RPMI7951 (cell line): ENCODE measurements around the gene TMEM209. TPM values are rescaled to one million over a fixed set of nuclear protein-coding genes. Genes with fewer than 3 reads are reported as not detected.

Source experiments
- DNase-seq: peaks from one replicate; pipeline ENCODE4 v3.0.0-alpha.2; 2012; ENCODE audit warnings: low read depth
- total RNA-seq: library from RNA; depleted of rRNA; stranded (reverse); fragments of >200 nt; shearing (Covaris generic); gene quantifications from 2 replicates; pipeline ENCODE4 v1.2.3, GENCODE V29; 2014

Gene TMEM209
- total RNA-seq, 1 experiment from 2014 or later, result 26.7 TPM

GRCh38 chr7:130143986-130144311, 61.3 kb downstream of the TMEM209 start:
- no peak for DNase-seq

DNA sequence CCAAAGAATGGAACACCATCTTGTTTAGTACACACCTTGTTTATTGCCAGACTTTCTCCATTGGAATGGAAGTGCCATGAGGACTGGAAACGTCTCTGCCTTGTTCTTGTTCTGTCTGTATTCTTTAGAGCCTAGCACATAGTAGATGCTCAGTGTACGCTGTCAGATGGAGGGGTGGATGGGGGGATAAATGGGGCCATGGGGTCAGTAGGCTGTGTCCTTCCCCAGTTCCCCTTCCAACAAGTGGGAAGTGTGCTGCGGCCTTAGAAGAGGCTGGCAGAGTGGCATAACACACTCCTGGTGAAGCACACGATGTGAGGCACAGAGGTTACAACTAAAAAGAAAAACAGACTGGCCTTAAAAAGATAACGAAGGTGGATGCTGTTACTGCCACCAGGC, 61.9 kb downstream of the TMEM209 start:
- no peak for DNase-seq

DNA sequence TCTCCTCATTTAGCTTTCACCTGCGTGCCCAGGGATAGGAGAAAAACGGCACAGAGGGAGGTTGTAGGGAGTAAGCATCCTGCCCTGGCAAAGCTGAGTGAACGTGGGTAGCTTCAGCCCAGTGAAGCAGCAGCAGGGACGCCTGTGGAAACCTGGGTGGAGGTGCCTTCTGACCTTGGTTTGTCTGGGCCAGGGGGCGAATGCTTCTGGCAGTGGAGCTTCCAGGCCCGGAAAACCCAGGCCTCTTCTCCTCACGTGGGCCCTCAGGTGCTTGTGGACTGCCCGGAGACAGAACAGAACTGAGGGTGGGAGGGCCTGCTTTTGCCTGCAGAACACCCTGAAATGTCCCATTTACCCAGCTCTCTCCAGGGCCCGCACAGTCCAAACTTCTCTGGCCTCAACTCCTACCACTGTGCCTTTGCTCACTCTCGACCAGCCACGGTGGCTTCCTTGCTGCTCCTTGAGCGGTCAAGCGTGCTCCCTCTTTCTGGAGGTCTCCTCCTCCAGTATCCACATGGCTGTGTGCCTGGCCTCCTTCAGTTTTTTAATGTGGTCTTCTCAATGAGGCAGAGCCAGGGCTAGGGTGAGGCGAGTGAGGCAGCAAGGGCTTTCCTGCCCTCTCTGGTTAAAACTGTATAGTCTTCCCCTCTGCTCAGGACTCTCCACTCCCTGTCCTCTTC, 62.4 kb downstream of the TMEM209 start:
- no peak for DNase-seq

DNA sequence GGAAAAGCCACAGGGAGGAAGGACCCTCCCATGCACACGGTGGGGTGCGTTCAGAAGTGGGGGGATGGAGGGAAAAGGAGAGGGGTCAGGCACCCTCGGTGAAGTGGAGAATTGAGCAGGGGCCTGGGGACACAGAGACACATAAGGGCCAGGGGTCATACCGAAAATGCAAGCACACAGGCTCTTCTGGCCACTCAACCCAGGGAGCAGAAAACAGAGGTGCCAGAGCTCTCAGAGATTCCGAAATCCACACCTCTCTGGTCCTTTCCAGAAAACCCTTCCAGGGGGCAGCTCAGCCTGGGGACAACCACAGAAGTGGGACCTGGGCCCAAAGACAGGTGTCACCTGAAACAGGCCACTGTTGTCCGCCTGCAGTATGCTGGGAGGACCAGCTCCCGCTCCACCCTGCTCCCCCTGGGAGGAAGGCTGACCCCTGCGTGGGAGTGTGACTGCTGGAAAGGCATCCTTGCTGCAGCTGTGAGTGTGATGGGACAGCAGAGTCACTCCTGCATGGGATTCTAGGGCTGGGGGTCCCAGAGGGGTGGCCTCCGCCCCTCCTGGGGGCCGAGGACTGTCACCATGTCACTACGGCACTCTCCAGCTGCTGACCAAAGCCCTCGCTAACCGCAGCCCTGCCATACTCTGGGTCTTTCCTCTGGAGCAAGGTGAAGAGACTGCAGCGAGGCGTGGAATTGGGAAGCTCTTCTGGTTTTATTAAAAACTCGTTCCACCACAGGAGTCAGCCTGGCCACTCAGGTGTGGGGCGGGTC, 63.1 kb downstream of the TMEM209 start:
- no peak for DNase-seq

- no peak for DNase-seq
These were observed 63.9 kb downstream of the TMEM209 start for GRCh38 chr7:130141161-130141883.

DNA sequence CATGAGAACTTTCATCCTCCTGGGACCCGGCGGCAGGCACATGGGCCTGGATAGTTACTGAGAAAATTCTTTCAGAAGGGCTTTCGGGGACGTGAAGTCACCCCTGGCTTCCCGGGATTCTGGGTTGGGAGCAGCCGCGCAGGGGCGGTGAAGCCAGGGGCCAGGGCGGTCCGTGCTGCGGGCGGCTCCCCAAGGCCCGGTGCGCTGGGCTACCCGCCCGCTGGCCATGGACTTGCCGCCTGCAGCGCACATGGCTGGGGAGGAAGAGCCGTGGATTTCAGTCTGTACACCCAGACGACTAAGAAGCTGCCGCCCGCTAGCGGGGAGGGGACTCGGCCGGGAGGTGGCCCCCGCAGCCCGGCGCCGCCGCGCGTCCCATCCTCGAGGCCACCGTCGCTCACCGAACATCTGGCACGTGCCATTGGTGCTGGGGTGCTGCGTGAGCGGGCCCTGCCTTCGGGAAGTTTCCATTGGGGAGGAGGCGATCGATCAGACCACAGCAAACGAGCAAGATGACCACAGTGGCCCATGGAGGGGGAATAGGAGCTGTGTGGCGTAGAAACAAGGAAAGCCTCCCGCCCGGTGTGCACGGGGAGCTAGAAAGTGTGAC, 64.5 kb downstream of the TMEM209 start:
- DNase-seq, result no peak

DNA sequence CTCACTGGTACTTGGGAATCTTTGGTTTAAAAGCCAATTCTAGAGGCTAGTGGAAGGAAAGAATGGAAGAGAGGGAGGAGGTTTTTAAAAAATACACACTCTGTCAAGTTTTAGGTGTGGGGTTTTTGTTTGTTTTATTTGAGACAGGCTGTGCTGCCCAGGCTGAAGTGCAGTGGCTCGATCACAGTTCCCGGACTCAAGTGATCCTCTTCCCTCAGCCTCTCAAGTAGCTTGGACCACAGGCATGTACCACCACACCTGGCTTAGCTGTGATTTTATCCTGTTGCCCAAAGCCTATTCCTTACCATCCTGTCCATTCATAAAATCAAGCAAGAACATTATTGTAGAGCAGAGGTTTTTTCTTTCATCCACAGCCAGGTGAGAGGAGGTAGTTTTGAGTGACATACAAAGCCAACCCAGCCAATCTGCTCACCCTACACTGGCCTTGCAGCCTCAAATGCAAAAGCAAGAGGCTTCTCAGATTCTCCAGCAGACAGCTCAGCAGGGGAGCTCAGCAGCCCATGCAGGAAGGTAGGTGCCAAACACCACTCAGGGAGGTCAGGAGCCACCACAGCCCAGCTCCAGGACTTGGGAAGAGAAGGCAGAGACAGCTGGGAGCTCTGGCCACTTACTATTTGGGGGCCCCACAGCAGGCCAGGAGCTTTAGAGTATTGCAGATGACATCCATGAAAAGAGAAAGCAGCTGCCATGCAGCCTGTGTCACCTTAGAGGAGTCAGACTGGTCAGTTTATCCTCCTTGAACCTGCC, 65.8 kb downstream of the TMEM209 start:
- DNase-seq, result no peak

DNA sequence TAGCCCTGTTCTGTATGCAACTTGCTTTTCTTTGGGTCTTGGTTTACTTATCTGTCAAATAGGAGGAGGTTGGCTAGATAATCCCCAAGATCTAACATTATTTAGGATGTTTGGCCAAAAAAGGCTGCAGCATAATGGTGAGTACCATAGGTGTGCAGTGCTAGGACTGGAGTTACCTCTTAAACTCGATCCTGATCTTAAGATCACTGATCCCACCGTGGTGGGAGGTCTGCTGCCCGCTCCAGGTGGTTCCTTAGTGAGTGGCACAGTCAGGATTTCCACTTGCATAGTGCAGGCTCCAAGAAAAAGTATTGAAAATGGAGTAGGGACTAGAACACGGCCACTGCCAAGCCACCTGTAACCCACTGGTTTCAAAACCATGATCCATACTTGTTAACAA, 68.0 kb downstream of the TMEM209 start:
- no peak for DNase-seq

DNA sequence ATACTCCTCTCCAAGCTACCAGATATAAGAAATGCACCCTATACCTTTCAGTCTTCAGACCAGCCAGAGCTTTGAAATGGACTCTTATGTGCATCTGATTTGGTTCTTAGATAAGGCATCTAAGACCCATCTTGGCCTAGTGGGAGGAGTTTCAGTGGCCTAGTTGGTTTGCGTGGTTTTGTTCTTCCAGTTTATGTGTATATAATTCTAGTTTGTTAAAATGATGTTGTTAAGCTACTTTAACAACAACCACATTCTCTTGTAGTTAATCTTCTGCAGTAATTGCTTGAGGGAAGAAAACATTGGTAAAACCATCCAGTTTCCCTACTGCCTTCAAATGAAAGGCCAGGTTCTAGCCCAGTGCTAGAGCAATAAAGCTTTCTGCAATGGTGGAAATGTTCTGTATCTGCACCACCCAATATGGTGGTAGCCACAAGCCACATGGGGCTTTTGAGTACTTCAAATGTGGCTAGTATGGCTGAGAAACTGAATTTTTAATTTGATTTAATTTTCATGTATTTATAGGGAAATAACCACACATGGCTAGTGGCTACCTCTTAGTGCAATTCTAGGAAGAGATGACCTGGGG, 68.5 kb downstream of the TMEM209 start:
- no peak for DNase-seq

DNA sequence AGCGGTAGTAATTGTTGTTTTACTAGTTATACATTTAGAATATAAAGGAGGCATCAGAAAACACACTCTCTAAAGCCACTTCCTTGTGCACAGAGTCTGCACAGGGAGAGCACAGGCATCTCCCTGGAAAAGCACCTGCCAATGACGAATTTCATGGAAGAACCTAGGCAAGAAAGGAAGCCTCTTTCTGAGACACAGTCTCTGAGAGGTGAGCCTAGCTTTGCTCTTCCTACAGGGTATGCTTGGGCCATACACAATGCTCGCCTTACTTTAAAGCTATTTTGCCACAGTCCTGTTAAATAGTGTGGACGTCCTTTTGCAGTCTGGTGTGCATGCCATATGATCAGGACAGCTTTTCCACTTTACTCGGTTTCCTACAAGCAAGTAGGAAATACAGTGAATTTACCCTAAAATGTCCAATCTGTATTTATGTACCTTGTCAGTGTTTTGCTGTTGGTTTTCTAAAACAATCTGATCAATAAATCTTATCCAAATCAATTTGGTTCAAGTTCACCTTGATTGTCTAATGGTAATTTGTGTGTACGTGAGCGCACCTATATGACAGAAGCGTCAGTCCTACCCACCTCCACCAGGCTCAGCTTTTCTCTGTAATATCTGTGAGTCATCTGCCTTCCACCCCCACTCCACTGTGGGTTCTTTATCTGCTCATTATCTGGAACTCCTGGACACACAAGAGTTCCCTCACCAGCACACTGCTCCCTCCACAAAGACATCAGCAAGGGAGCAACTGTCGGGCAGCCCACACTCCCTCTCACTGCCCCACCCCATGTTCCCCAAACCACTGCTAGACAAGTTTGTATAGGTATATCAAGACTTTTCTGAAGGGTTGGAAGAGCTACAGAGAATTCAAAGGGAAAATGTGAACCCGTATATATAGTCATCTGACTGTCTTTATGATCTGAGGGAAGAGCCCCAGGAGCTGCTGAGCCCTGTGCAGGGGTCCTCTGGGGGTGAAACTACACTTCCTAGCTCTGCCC, 69.7 kb downstream of the TMEM209 start:
- peak; percentile 40 for DNase-seq

DNA sequence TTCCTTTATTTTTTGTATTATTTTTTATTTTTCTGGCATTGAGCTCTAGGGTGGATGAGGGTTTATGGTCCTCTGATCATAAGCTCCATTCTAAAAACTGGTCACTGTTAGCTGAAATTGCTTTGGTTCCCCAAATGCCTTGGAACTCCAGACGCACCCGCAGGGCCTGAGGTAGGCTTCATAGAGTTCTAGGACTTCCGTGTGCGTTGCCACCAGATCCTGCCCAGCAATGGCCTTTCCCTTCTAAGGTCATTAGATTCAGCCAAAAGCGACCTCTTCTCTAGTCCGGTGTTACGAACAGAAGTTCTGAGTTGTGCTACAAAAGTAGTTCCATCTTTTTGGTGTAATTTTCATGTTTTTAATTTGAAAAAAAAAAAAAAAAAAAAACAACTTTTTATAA, 70.5 kb downstream of the TMEM209 start:
- DNase-seq, result no peak

- no peak for DNase-seq
These were observed 71.0 kb downstream of the TMEM209 start for GRCh38 chr7:130134106-130134636.

DNA sequence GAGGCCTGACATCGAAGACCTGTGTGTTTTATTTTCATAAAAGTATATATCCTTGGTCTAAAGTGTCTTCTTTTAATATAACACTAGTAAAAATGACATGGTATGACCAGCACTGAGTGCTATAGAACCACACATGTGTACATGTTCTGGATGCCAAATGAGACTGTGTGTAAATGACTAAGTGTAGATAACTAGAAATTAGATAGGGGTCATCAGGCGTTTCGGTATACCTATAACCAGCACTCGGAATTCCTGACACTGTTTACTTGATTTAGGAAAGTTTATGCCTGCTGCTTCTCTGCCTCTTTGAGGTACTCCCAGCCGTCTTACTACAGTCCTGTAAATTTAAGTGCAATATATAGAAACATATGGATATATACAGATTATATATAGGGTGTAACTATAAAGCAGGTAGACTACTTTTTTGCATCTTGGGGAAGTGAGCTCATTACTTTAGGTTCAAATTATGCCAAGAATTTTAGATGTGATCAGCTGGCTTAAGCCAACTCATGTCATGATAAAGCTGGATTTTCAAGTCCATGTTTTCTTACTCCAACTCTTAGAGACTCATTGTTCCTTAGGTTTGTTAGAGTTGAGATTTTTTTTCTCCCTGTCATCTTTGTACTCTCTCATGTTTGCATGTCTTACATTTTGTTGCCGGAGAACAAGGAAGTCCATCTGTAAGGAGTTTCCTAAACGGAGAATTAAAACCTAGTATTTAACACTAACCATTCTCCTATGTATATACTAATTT, 72.0 kb downstream of the TMEM209 start:
- no peak for DNase-seq

- no peak for DNase-seq
These were observed 73.0 kb downstream of the TMEM209 start for GRCh38 chr7:130131964-130132875.

DNA sequence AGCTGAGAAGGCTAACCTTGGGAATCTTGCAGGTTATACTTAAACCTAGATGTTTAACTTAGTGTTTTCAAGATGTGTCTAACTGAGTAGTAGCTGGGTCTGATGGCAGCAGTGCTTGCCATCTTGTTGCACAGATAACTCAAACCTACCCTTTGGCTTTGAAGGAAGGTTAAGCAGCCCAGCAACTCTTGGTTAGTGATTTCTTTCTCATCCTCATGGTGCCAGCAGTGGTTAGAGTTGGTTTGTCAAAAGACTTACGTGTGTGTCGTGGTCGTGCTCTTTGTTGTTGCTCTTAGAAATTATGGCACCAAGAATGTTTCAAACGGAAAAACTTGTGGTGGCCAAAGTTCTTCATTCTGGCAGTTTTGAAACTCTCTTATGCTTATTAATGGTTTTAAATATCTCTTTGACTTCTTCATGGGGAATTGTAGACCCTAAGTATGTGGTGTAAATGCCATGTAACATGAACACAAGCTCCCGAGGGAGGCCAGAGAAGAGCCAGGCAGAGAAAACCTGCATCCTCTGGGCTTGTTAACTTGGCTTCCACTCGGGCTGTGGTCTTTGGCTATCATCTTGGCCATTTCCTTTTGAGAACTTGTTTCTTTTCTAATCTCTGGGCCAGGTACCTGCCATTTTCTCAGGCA, 73.9 kb downstream of the TMEM209 start:
- no peak for DNase-seq

DNA sequence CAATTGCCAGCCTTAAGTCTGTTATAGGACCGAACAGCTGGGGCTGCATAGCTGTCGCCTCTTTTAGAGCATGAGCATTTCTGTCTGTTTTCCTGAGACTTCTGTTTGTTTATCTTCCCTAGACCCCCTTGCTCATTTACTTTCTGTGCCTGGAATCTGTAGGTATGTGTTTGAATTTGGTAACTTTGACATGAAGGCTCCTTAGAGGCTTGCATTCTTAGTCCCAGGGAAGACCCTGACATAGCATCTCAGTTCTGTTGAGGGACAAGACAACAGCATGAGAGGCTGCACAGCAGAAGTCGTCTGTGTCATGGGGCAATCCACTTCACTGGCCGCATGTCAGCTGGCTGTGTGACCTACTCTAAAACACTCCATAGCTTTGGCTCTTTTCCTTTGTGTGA, 76.2 kb downstream of the TMEM209 start:
- no peak for DNase-seq

DNA sequence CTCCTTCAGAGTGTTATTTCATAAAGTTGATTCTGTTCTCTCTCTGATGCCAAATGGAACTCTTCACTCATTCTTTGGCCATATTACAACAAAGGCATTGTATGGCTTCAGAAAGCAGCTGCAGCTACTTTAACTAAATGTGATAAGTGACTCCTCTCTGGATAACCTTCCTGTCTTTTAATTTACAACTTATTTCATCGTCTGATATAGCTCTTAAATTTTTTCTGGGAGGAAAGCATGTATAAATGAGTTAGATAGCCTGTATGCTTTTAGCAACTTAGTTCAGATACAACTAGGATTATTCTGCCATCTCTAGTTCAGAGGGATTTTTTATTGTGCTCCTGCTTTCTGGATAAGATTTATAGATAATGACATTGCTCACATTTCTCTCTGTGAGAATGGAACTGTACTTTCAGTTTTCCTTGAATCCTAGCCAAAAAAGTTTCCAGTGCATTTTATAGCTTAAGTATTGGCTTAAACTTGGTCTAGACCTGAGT, 77.3 kb downstream of the TMEM209 start:
- peak; percentile 18 for DNase-seq
